HCT116 (cell line): ENCODE results near the gene SHISA8. TPM values are rescaled to one million over a fixed set of nuclear protein-coding genes. Genes with fewer than 3 reads are reported as not detected.

Experiments
- ATAC-seq: fragments of 200-7000 bp; cut with Tn5 transposase; 2 replicates; pipeline ENCODE4 v1.9.1; 2020; ENCODE audit warnings: mild to moderate bottlenecking, moderate library complexity
- BruUV-seq: library from RNA; stranded (reverse); fragments of 400-500 nt; replicated peaks from 2 replicates; lab custom pipeline; 2021; lab: Mats Ljungman, UMichigan
- CTCF ChIA-PET: fragments of 300-600 bp; sonication (Branson Sonifier 250); formaldehyde crosslinking; loops from one replicate; lab custom pipeline; 2021; ENCODE audit warnings: antibody characterized with exemption; lab: Charles Lee
- POLR2A ChIA-PET: fragments of 300-600, 350-600 bp; sonication (Branson Sonifier 250); formaldehyde crosslinking; loops from one replicate; lab custom pipeline; 2021; ENCODE audit warnings: antibody characterized with exemption; lab: Charles Lee
- RAD21 ChIA-PET, 2 experiments: fragments of 300-600 bp; sonication (Branson Sonifier 250); formaldehyde crosslinking; loops; one replicate each; lab custom pipeline; 2023; ENCODE audit warnings: low total read pairs in 2 of 2; ENCODE audit not compliant: uncharacterized antibody in 2 of 2, unreplicated experiment in 2 of 2, low non-redundant PET in 1 of 2; lab: Charles Lee
- DNase-seq: peaks from one replicate; pipeline ENCODE4 v3.0.0-alpha.2; 2010; ENCODE audit warnings: low read depth, low spot score
- H2AFZ ChIP-seq: fragments of 200-600 bp; shearing (Covaris generic), sonication (generic); 2 replicates; pipeline ENCODE4 v1.6.1; 2017; ENCODE audit warnings: low read depth, mixed run types, mixed read lengths, antibody characterized with exemption, low read length; ENCODE audit not compliant: poor library complexity, severe bottlenecking
- H3K27ac ChIP-seq: 2 replicates; pipeline ENCODE4 v1.5.1; 2012; ENCODE audit warnings: low read depth, low read length
- H3K27me3 ChIP-seq: fragments of 200-600 bp; sonication (generic); 2 replicates; pipeline ENCODE4 v1.6.1; 2016; ENCODE audit warnings: mixed run types, low read length, mixed read lengths; ENCODE audit not compliant: insufficient read depth
- H3K36me3 ChIP-seq, 2 experiments: fragments of 200-500 bp in 1 of 2; fragments of 200-600 bp in 1 of 2; sonication (Bioruptor generic) in 1 of 2; sonication (generic) in 1 of 2; 2 replicates each; pipeline versions ENCODE4 v1.5.1 to v1.6.1; 2014 to 2016; ENCODE audit warnings: low read length in 2 of 2, inconsistent platforms in 1 of 2, mixed read lengths in 1 of 2, mixed run types in 1 of 2; ENCODE audit not compliant: insufficient read depth in 2 of 2, control insufficient read depth in 1 of 2
- H3K4me1 ChIP-seq, 2 experiments: fragments of 200-600 bp in 1 of 2; sonication (generic) in 1 of 2; 2 replicates each; pipeline versions ENCODE4 v1.5.1 to v1.6.1; 2012 to 2017; ENCODE audit warnings: low read length in 2 of 2, inconsistent platforms in 1 of 2, mild to moderate bottlenecking in 1 of 2, mixed read lengths in 1 of 2, mixed run types in 1 of 2, moderate library complexity in 1 of 2; ENCODE audit not compliant: insufficient read depth in 2 of 2, control insufficient read depth in 1 of 2
- H3K4me2 ChIP-seq: fragments of 200-600 bp; sonication (generic); 2 replicates; pipeline ENCODE4 v1.6.1; 2017; ENCODE audit warnings: mixed run types, low read length, mixed read lengths
- H3K4me3 ChIP-seq, 2 experiments: fragments of 200-600 bp in 1 of 2; sonication (generic) in 1 of 2; replicated peaks in 1 of 2; 2 replicates each; pipeline ENCODE4 v1.5.1; 2011 to 2016; ENCODE audit warnings: low read length in 2 of 2, control low read depth in 1 of 2, low read depth in 1 of 2, mild to moderate bottlenecking in 1 of 2, mixed read lengths in 1 of 2, mixed run types in 1 of 2
- H3K79me2 ChIP-seq: fragments of 200-600 bp; sonication (generic); 2 replicates; pipeline ENCODE4 v1.6.1; 2017; ENCODE audit warnings: mild to moderate bottlenecking, mixed run types, low read length, moderate library complexity, mixed read lengths; ENCODE audit not compliant: insufficient read depth
- H3K9ac ChIP-seq: fragments of 200-600 bp; sonication (generic); 2 replicates; pipeline ENCODE4 v1.6.1; 2016; ENCODE audit warnings: low read length, mixed read lengths
- H3K9me2 ChIP-seq: fragments of 200-600 bp; sonication (generic), shearing (Covaris generic); 2 replicates; pipeline ENCODE4 v1.6.1; 2017; ENCODE audit warnings: mixed run types, mild to moderate bottlenecking, moderate library complexity; ENCODE audit not compliant: insufficient read depth
- H3K9me3 ChIP-seq, 2 experiments: fragments of 200-500 bp in 1 of 2; fragments of 200-600 bp in 1 of 2; sonication (Bioruptor generic) in 1 of 2; sonication (generic) in 1 of 2; 2 replicates each; pipeline ENCODE4 v1.6.1; 2014 to 2017; ENCODE audit warnings: low read length in 2 of 2, mixed read lengths in 2 of 2, inconsistent platforms in 1 of 2, low read depth in 1 of 2, mild to moderate bottlenecking in 1 of 2, mixed run types in 1 of 2, moderate library complexity in 1 of 2; ENCODE audit not compliant: control insufficient read depth in 1 of 2, insufficient read depth in 1 of 2
- H4K20me1 ChIP-seq: fragments of 200-600 bp; sonication (generic), shearing (Covaris generic); 2 replicates; pipeline ENCODE4 v1.6.1; 2017; ENCODE audit warnings: mixed run types, mild to moderate bottlenecking, moderate library complexity; ENCODE audit not compliant: insufficient read depth
- ATF3 ChIP-seq: IDR thresholded peaks from 2 replicates; pipeline ENCODE4 v1.6.1; 2012
- CBX3 ChIP-seq: IDR thresholded peaks from 2 replicates; pipeline ENCODE4 v1.6.1; 2012; ENCODE audit warnings: low read depth
- CEBPB ChIP-seq: IDR thresholded peaks from 2 replicates; pipeline ENCODE4 v1.6.1; 2012; ENCODE audit warnings: low read depth
- CTCF ChIP-seq, 3 experiments: fragments of 200-600 bp in 1 of 3; sonication (generic) in 1 of 3; IDR thresholded peaks in 2 of 3; conservative IDR thresholded peaks in 1 of 3; 2 replicates each; pipeline ENCODE4 v1.5.1; 2012 to 2017; ENCODE audit warnings: low read depth in 2 of 3, low read length in 2 of 3, antibody characterized with exemption in 1 of 3, borderline replicate concordance in 1 of 3, control low read depth in 1 of 3, mild to moderate bottlenecking in 1 of 3, mixed read lengths in 1 of 3, mixed run types in 1 of 3, moderate library complexity in 1 of 3; ENCODE audit not compliant: insufficient read depth in 1 of 3
- EGR1 ChIP-seq: IDR thresholded peaks from 2 replicates; pipeline ENCODE4 v1.6.1; 2012; ENCODE audit warnings: low read depth
- ELF1 ChIP-seq: IDR thresholded peaks from 2 replicates; pipeline ENCODE4 v1.6.1; 2012; ENCODE audit warnings: low read depth, borderline replicate concordance
- FOSL1 ChIP-seq: IDR thresholded peaks from 2 replicates; pipeline ENCODE4 v1.6.1; 2012; ENCODE audit warnings: low read depth
- MAX ChIP-seq: IDR thresholded peaks from 2 replicates; pipeline ENCODE4 v1.6.1; 2012
- POLR2AphosphoS5 ChIP-seq: IDR thresholded peaks from 2 replicates; pipeline ENCODE4 v1.6.1; 2011; ENCODE audit warnings: mild to moderate bottlenecking, low read depth, low read length, moderate library complexity
- REST ChIP-seq: IDR thresholded peaks from 2 replicates; pipeline ENCODE4 v1.6.1; 2012; ENCODE audit warnings: low read depth
- SRF ChIP-seq: IDR thresholded peaks from 2 replicates; pipeline ENCODE4 v1.6.1; 2012; ENCODE audit warnings: low read depth
- TCF7L2 ChIP-seq: IDR thresholded peaks from 2 replicates; pipeline ENCODE4 v1.7.0; 2011; ENCODE audit warnings: borderline replicate concordance, inconsistent platforms; ENCODE audit not compliant: insufficient read depth, insufficient read length; ENCODE audit errors: extremely low read depth
- ZBTB33 ChIP-seq: IDR thresholded peaks from 2 replicates; pipeline ENCODE4 v1.6.1; 2011; ENCODE audit warnings: mild to moderate bottlenecking, low read length, moderate library complexity; ENCODE audit not compliant: insufficient replicate concordance; ENCODE audit errors: extremely low read depth
- ZNF274 ChIP-seq: fragments of 200-500 bp; sonication (Bioruptor generic); IDR thresholded peaks from 2 replicates; pipeline ENCODE4 v1.6.1; 2014; ENCODE audit warnings: mild to moderate bottlenecking, low read depth, low read length, inconsistent platforms
- intact Hi-C: fragments of 100-400 bp; cut with micrococcal nuclease; formaldehyde crosslinking; loops from 2 replicates; pipeline ENCODE4 v1.10.0; 2022
- total RNA-seq: library from RNA; stranded (reverse); gene quantifications from one replicate; pipeline ENCODE4 v1.2.1, GENCODE V29; 2021; ENCODE audit not compliant: unreplicated experiment

The SHISA8 gene
- total RNA-seq, 1 experiment from 2014 or later: 13.9 TPM

GRCh38 chr22:41957941-41958556 lies 43.2 kb upstream of the SHISA8 start:
- ChIA-PET RAD21 (no interaction called here), CTCF (interaction anchor here (0.6 to 1.5 kb wide), 3 partner anchors 59 to 486 kb away, joined by 3 read pairs; no protein-coding TSS in a partner anchor), POLR2A (no interaction called here)
- ATAC-seq (peak; percentile 63), DNase-seq (no peak)
- H3K4me2 ChIP-seq: peak overlapping the region; percentile 43
- no peaks in the 10 kb centered on the region for H3K9me2 ChIP-seq
- no peak overlapping the region for H3K9ac ChIP-seq
- TF ChIP-seq MAX: no peak
- no peak for TF ChIP-seq REST
- no peak for TF ChIP-seq EGR1
- no peak for TF ChIP-seq CBX3
- no peak for TF ChIP-seq ELF1
- no peak for TF ChIP-seq SRF
- TF ChIP-seq ZBTB33: no peak
- TF ChIP-seq FOSL1: no peak
- no peak for TF ChIP-seq POLR2AphosphoS5
- no peak for TF ChIP-seq TCF7L2
- no peak for TF ChIP-seq CEBPB
- TF ChIP-seq ATF3: no peak
- no peak for TF ChIP-seq CTCF (IDR thresholded peaks at IDR 0.05 in 2 of 3, conservative IDR thresholded peaks at IDR 0.05 in 1 of 3; ENCODE audit: borderline replicate concordance in 1 of 3, insufficient read depth in 1 of 3, low read depth in 2 of 3, low read length in 2 of 3)
- TF ChIP-seq ZNF274: no peak
- BruUV-seq: no TSS peak
- no peaks in the 10 kb centered on the region for H3K36me3 ChIP-seq
- H3K9me3 ChIP-seq: no peaks in the 10 kb centered on the region
- no peaks in the 10 kb centered on the region for H3K79me2 ChIP-seq
- H3K27ac ChIP-seq: no peak overlapping the region
- no peak overlapping the region for H2AFZ ChIP-seq
- no peaks in the 10 kb centered on the region for H3K27me3 ChIP-seq
- 0 out of 4 replicates have a peak overlapping the region, but pooled peaks of 1 of the 2 experiments have one; percentile 3 for H3K4me3 ChIP-seq
- intact Hi-C loops: no loop called here
- no peaks in the 10 kb centered on the region for H4K20me1 ChIP-seq
- H3K4me1 ChIP-seq: peaks cover 0 to 4% of the 10 kb centered on the region in 2 experiments; a peak in 1 of 4 replicates
